GM12878 (cell line): ENCODE measurements around the gene ATXN1. TPM values are rescaled to one million over a fixed set of nuclear protein-coding genes. Genes with fewer than 3 reads are reported as not detected.

Source experiments
- ATAC-seq: fragments of 200-7000 bp; cut with Tn5 transposase; 3 replicates; pipeline ENCODE4 v1.9.1; 2020; ENCODE audit warnings: mild to moderate bottlenecking, moderate library complexity
- BruUV-seq: library from RNA; stranded (reverse); fragments of 400-500 nt; replicated peaks from 2 replicates; lab custom pipeline; 2021; lab: Mats Ljungman, UMichigan
- CTCF ChIA-PET: fragments of 300-600 bp; sonication (Branson Sonifier 250); formaldehyde crosslinking; extraction: SDS; loops from one replicate; lab custom pipeline; 2021; ENCODE audit warnings: inconsistent platforms; lab: Yijun Ruan, JAX
- POLR2A ChIA-PET: fragments of 350-600 bp; formaldehyde crosslinking; extraction: SDS; loops from one replicate; lab custom pipeline; 2021; ENCODE audit warnings: inconsistent platforms; lab: Charles Lee
- RAD21 ChIA-PET: fragments of 300-600 bp; sonication (Branson Sonifier 250); formaldehyde crosslinking; loops from one replicate; lab custom pipeline; 2023; ENCODE audit warnings: antibody characterized with exemption; ENCODE audit not compliant: unreplicated experiment; lab: Charles Lee
- SMC1A ChIA-PET: fragments of 300-600 bp; sonication (Branson Sonifier 250); formaldehyde crosslinking; loops from one replicate; lab custom pipeline; 2023; ENCODE audit not compliant: unreplicated experiment, uncharacterized antibody; lab: Charles Lee
- DNase-seq: peaks from one replicate; pipeline ENCODE4 v3.0.0-alpha.2; 2011; ENCODE audit warnings: low read depth, low spot score
- FAIRE-seq: peaks from 3 replicates; lab custom pipeline; 2011; peaks lifted over from hg19 to GRCh38; lab: Jason Lieb, UNC
- H2AFZ ChIP-seq: 2 replicates; pipeline ENCODE4 v1.6.0; 2011; ENCODE audit warnings: low read depth, low read length, control low read depth; ENCODE audit not compliant: control insufficient read depth
- H3K27ac ChIP-seq: 2 replicates; pipeline ENCODE4 v1.5.1; 2011; ENCODE audit warnings: control low read depth; ENCODE audit not compliant: control insufficient read depth, insufficient read depth
- H3K27me3 ChIP-seq, 2 experiments: replicated peaks in 1 of 2; 2 replicates each; pipeline versions ENCODE4 v1.6.0 to v1.6.1; 2011; ENCODE audit warnings: low read length in 1 of 2; ENCODE audit not compliant: control insufficient read depth in 2 of 2, insufficient read depth in 2 of 2
- H3K36me3 ChIP-seq, 2 experiments: 2 replicates each; pipeline ENCODE4 v1.5.1; 2011; ENCODE audit warnings: low read length in 1 of 2; ENCODE audit not compliant: control insufficient read depth in 2 of 2, insufficient read depth in 2 of 2
- H3K4me1 ChIP-seq: 2 replicates; pipeline ENCODE4 v1.6.1; 2011; ENCODE audit warnings: mild to moderate bottlenecking, low read length, moderate library complexity, mixed read lengths; ENCODE audit not compliant: control insufficient read depth, insufficient read depth
- H3K4me2 ChIP-seq: 2 replicates; pipeline ENCODE4 v1.6.0; 2011; ENCODE audit warnings: control low read depth; ENCODE audit not compliant: control insufficient read depth, insufficient read depth
- H3K4me3 ChIP-seq: fragments of 200-600 bp; sonication (generic); 2 replicates; pipeline ENCODE4 v1.5.1; 2016
- H3K79me2 ChIP-seq: 2 replicates; pipeline ENCODE4 v1.6.0; 2011; ENCODE audit warnings: low read length; ENCODE audit not compliant: control insufficient read depth, insufficient read depth
- H3K9ac ChIP-seq: 2 replicates; pipeline ENCODE4 v1.8.0; 2011; ENCODE audit warnings: low read length, control low read depth, mixed read lengths; ENCODE audit not compliant: control insufficient read depth, insufficient read depth
- H3K9me3 ChIP-seq: replicated peaks from 3 replicates; pipeline ENCODE4 v1.5.1; 2011; ENCODE audit warnings: mild to moderate bottlenecking, low read length; ENCODE audit not compliant: control insufficient read depth, insufficient read depth
- H4K20me1 ChIP-seq: 2 replicates; pipeline ENCODE4 v1.6.0; 2011; ENCODE audit not compliant: control insufficient read depth, insufficient read depth
- BCL11A ChIP-seq: IDR thresholded peaks from 2 replicates; pipeline ENCODE4 v1.6.1; 2011; ENCODE audit warnings: low read depth, low read length
- CBFB ChIP-seq: IDR thresholded peaks from 2 replicates; pipeline ENCODE4 v1.6.1; 2016; ENCODE audit warnings: antibody characterized with exemption, low read depth
- CBX3 ChIP-seq: fragments of 200-600 bp; sonication (generic); IDR thresholded peaks from 2 replicates; pipeline ENCODE4 v1.6.1; 2016; ENCODE audit warnings: low read depth, borderline replicate concordance
- EED ChIP-seq: sonication (generic); IDR thresholded peaks from 2 replicates; pipeline ENCODE4 v1.6.1; 2016; ENCODE audit warnings: antibody characterized with exemption, low read depth
- EGR1 ChIP-seq, 2 experiments: IDR thresholded peaks; 1 replicate in 1 of 2; 2 replicates in 1 of 2; pipeline ENCODE4 v1.6.1; 2011 to 2012; ENCODE audit warnings: low read depth in 2 of 2, low read length in 2 of 2, borderline replicate concordance in 1 of 2, mild to moderate bottlenecking in 1 of 2, moderate library complexity in 1 of 2
- ESRRA ChIP-seq: IDR thresholded peaks from 2 replicates; pipeline ENCODE4 v1.6.1; 2012; ENCODE audit warnings: mild to moderate bottlenecking, low read length, improper control_type of control experiment
- GABPA ChIP-seq: IDR thresholded peaks from 2 replicates; pipeline ENCODE4 v1.6.1; 2014; ENCODE audit warnings: antibody characterized with exemption, low read depth, mild to moderate bottlenecking, inconsistent platforms
- IKZF2 ChIP-seq, 2 experiments: fragments of 450-650 bp; IDR thresholded peaks; 2 replicates each; pipeline ENCODE4 v1.6.1; 2017; ENCODE audit warnings: mild to moderate bottlenecking in 2 of 2, moderate library complexity in 2 of 2
- JUNB ChIP-seq: IDR thresholded peaks from 2 replicates; pipeline ENCODE4 v1.6.1; 2016; ENCODE audit warnings: antibody characterized with exemption, mild to moderate bottlenecking
- MEF2B ChIP-seq: fragments of 450-650 bp; IDR thresholded peaks from 2 replicates; pipeline ENCODE4 v1.6.1; 2018; ENCODE audit warnings: mild to moderate bottlenecking, moderate library complexity; ENCODE audit not compliant: partially characterized antibody, poor library complexity, severe bottlenecking
- POLR2AphosphoS5 ChIP-seq: IDR thresholded peaks from 2 replicates; pipeline ENCODE4 v1.6.1; 2011; ENCODE audit warnings: mild to moderate bottlenecking, low read length, inconsistent platforms
- SIN3A ChIP-seq: IDR thresholded peaks from 2 replicates; pipeline ENCODE4 v1.6.1; 2012; ENCODE audit warnings: low read depth, low read length, improper control_type of control experiment
- SMC3 ChIP-seq: IDR thresholded peaks from 2 replicates; pipeline ENCODE4 v1.6.1; 2011; ENCODE audit warnings: low read length, improper control_type of control experiment, borderline replicate concordance
- SREBF2 ChIP-seq: IDR thresholded peaks from 2 replicates; pipeline ENCODE4 v1.6.1; 2012; ENCODE audit warnings: mild to moderate bottlenecking, low read length
- ZBED1 ChIP-seq: IDR thresholded peaks from 2 replicates; pipeline ENCODE4 v1.6.1; 2016; ENCODE audit warnings: borderline replicate concordance
- ZNF217 ChIP-seq: fragments of 450-650 bp; IDR thresholded peaks from 2 replicates; pipeline ENCODE4 v1.6.1; 2017; ENCODE audit warnings: antibody characterized with exemption, mild to moderate bottlenecking
- ZNF24 ChIP-seq: fragments of 450-650 bp; IDR thresholded peaks from 2 replicates; pipeline ENCODE4 v1.6.1; 2017; ENCODE audit warnings: antibody characterized with exemption, mild to moderate bottlenecking
- WGBS: methylation state at CpG from one replicate; pipeline ENCODE4 v1.1.6; 2016; ENCODE audit warnings: low lambda C conversion rate; ENCODE audit not compliant: insufficient replicate concordance, insufficient coverage; ENCODE audit errors: missing lambda C conversion rate; 5-methylcytosine and 5-hydroxymethylcytosine counted together
- in situ Hi-C: fragments of 300-500 bp; cut with MboI; formaldehyde crosslinking; loops from 9 replicates; pipeline ENCODE4 v1.14.3; 2018; ENCODE audit warnings: mixed read lengths
- intact Hi-C: fragments of 100-400 bp; cut with micrococcal nuclease; formaldehyde crosslinking; loops from one replicate; pipeline ENCODE4 v1.14.2; 2022; ENCODE audit not compliant: unreplicated experiment
- polyA plus RNA-seq, 11 experiments: library from polyadenylated mRNA; depleted of rRNA in 4 of 11; unstranded in 6 of 11; stranded (reverse) in 5 of 11; fragments of >200 nt; fragmentation: Nextera tagmentation in 4 of 11; fragmentation: Illumina TruSeq in 1 of 11; extraction: Ambion mirVana in 4 of 11; extraction: Trizol in 1 of 11; gene quantifications; 1 replicate in 1 of 11; 2 replicates in 10 of 11; pipeline versions ENCODE4 v1.2.1 to v1.2.3, GENCODE V29; 2011 to 2016; ENCODE audit warnings: inconsistent platforms in 2 of 11, missing spikeins in 2 of 11, low read depth in 1 of 11
- total RNA-seq, 4 experiments: library from RNA; depleted of rRNA in 3 of 4; stranded (reverse); fragments of >200 nt in 3 of 4; fragmentation: Illumina TruSeq in 1 of 4; extraction: Trizol in 1 of 4; gene quantifications; 2 replicates each; pipeline versions ENCODE4 v1.2.1 to v1.2.3, GENCODE V29; 2013 to 2021

Gene ATXN1
- total and polyA plus RNA-seq, 10 of the 15 experiments (the other 5 are each of a cell fraction or from before 2014, with no cell fraction given), result 12.2 to 51.2 (median 20.5) TPM

- Histone ChIP-seq H3K4me3 (no peak overlapping the region), H3K4me1 (peaks cover 17% of the 10 kb centered on the region), H3K9ac (no peak overlapping the region), H3K9me3 (no peaks in the 10 kb centered on the region), H3K27ac (no peak overlapping the region), H4K20me1 (no peaks in the 10 kb centered on the region), H3K4me2 (no peak overlapping the region), H3K79me2 (no peaks in the 10 kb centered on the region), H3K27me3 (no peaks in the 10 kb centered on the region), H2AFZ (no peak overlapping the region), H3K36me3 (peaks cover 0 to 2% of the 10 kb centered on the region in 2 experiments; a peak in 3 of 4 replicates)
- whole genome bisulfite sequencing, result 61% methylated on average over 7 of the region's 7 CpGs
- ATAC-seq (no peak), DNase-seq (no peak), FAIRE-seq (no peak)
- RAD21 ChIA-PET, result no interaction called here
- SMC1A ChIA-PET, result interaction anchor here (1.0 kb wide), 1 partner anchor 236 kb away, joined by 4 read pairs; no protein-coding TSS in a partner anchor
- POLR2A ChIA-PET, result no interaction called here
- intact Hi-C loops, result no loop called here
- TF ChIP-seq GABPA, result no peak
- CTCF ChIA-PET, result interaction anchor here (0.6 to 4.1 kb wide), 3 partner anchors 10 to 694 kb away, joined by 3 to 19 read pairs (median 3); no protein-coding TSS in a partner anchor
- in situ Hi-C loops, result no loop called here
- BruUV-seq, result no TSS peak
Measured at GRCh38 chr6:16521528-16521927, 239.7 kb downstream of the ATXN1 start.

GRCh38 chr6:16519265-16520242, 241.7 kb downstream of the ATXN1 start:
- WGBS, result 78% methylated on average over 9 of the region's 9 CpGs
- peaks cover 17% of the 10 kb centered on the region for H3K4me1 ChIP-seq
- CTCF ChIA-PET, result interaction anchor here (0.6 to 1.7 kb wide), 3 partner anchors 8 to 190 kb away, joined by 3 to 8 read pairs (median 3); no protein-coding TSS in a partner anchor
- ATAC-seq (peak; percentile 74), FAIRE-seq (no peak), DNase-seq (no peak)
- H3K9ac ChIP-seq, result no peak overlapping the region; the same call in 1 of the 2 replicates
- H3K9me3 ChIP-seq, result no peaks in the 10 kb centered on the region
- intact Hi-C loops (no loop called here), in situ Hi-C loops (loop anchor here (10.0 kb wide), 2 partner anchors 185 to 445 kb away; no protein-coding TSS in a partner anchor)
- no peaks in the 10 kb centered on the region for H4K20me1 ChIP-seq
- H3K4me3 ChIP-seq, result no peak overlapping the region
- H3K27me3 ChIP-seq, result no peaks in the 10 kb centered on the region
- SMC1A ChIA-PET, result interaction anchor here (1.0 to 1.5 kb wide), 3 partner anchors 8 to 248 kb away, joined by 3 to 4 read pairs (median 3); no protein-coding TSS in a partner anchor
- no TSS peak for BruUV-seq
- POLR2A ChIA-PET, result no interaction called here
- peaks cover 0 to 5% of the 10 kb centered on the region in 2 experiments; a peak in 3 of 4 replicates for H3K36me3 ChIP-seq
- H3K27ac ChIP-seq, result no peak overlapping the region
- H2AFZ ChIP-seq, result no peak overlapping the region
- no peak overlapping the region for H3K4me2 ChIP-seq
- H3K79me2 ChIP-seq, result no peaks in the 10 kb centered on the region
- RAD21 ChIA-PET, result interaction anchor here (1.9 kb wide), 1 partner anchor 21 kb away, joined by 4 read pairs; no protein-coding TSS in a partner anchor
- TF ChIP-seq IKZF2 (IDR thresholded peaks at IDR 0.05) (no peak), EED (no peak), POLR2AphosphoS5 (no peak), ESRRA (no peak), JUNB (no peak), BCL11A (no peak), ZBED1 (no peak), SIN3A (no peak), MEF2B (no peak), SREBF2 (no peak), ZNF217 (no peak), CBX3 (no peak), CBFB (no peak), ZNF24 (no peak), SMC3 (no peak), EGR1 (IDR thresholded peaks at IDR 0.05; ENCODE audit: borderline replicate concordance in 1 of 2, low read depth in 2 of 2, low read length in 2 of 2) (no peak)
